Kidney (tissue), 11 donors: Measurements from ENCODE around the gene ANKRD36C. TPM values are rescaled to one million over a fixed set of nuclear protein-coding genes. Genes with fewer than 3 reads are reported as not detected.
"Not testable (repeated sequence)": the region's sequence is repeated elsewhere in the genome, so short reads cannot be mapped to it uniquely, and the experiment has no call there.

ENCODE experiments used
- DNase-seq, 5 donors: peaks; one replicate each; pipeline ENCODE4 v3.0.0-alpha.2; 2013 to 2020
- FAIRE-seq: peaks from 2 replicates; lab custom pipeline; 2012; peaks lifted over from hg19 to GRCh38; lab: Jason Lieb, UNC
- H3K27ac ChIP-seq, 2 donors: one replicate each; pipeline ENCODE4 v1.7.0; 2013; ENCODE audit warnings: low read depth in 2 of 2, low read length in 2 of 2, inconsistent platforms in 1 of 2
- H3K27me3 ChIP-seq: one replicate; pipeline ENCODE4 v1.7.1; 2013; ENCODE audit warnings: low read length, inconsistent platforms; ENCODE audit not compliant: control insufficient read depth, insufficient read depth
- H3K36me3 ChIP-seq, 3 donors: one replicate each; pipeline versions ENCODE4 v1.7.0 to v1.7.1; 2013; ENCODE audit warnings: low read length in 3 of 3, control low read depth in 1 of 3, inconsistent platforms in 1 of 3; ENCODE audit not compliant: insufficient read depth in 3 of 3, control insufficient read depth in 2 of 3
- H3K4me1 ChIP-seq, 3 donors: one replicate each; pipeline versions ENCODE4 v1.7.0 to v1.7.1; 2013; ENCODE audit warnings: low read length in 3 of 3, inconsistent platforms in 1 of 3, low read depth in 1 of 3; ENCODE audit not compliant: control insufficient read depth in 2 of 3, insufficient read depth in 2 of 3
- H3K4me3 ChIP-seq, 3 donors: one replicate each; pipeline versions ENCODE4 v1.7.0 to v1.8.1; 2013; ENCODE audit warnings: low read length in 3 of 3, control low read depth in 1 of 3, inconsistent platforms in 1 of 3
- H3K9ac ChIP-seq, 3 donors: one replicate each; pipeline versions ENCODE4 v1.7.0 to v1.7.1; 2013; ENCODE audit warnings: low read length in 3 of 3, control low read depth in 1 of 3, inconsistent platforms in 1 of 3
- H3K9me3 ChIP-seq, 3 donors: one replicate each; pipeline versions ENCODE4 v1.7.0 to v1.7.1; 2013; ENCODE audit warnings: low read length in 3 of 3, control low read depth in 1 of 3, inconsistent platforms in 1 of 3; ENCODE audit not compliant: control insufficient read depth in 2 of 3, insufficient read depth in 1 of 3
- intact Hi-C: fragments of 100-400 bp; cut with DNase I; formaldehyde crosslinking; loops from one replicate; pipeline ENCODE4 v1.11.1; 2022
- polyA plus RNA-seq: library from polyadenylated mRNA; stranded (reverse); fragments of 350-450 nt; fragmentation: Illumina TruSeq; extraction: RNeasy Lipid Tissue Mini Kit (QIAGEN cat#74804); gene quantifications from one replicate; pipeline ENCODE4 v1.2.3, GENCODE V29; 2014; ENCODE audit warnings: low read depth, low replicate concordance; ENCODE audit not compliant: insufficient read depth
- total RNA-seq: library from RNA; stranded (reverse); fragmentation: NEBNext Ultra II Directional; extraction: Animal tissue kit (Norgen Biotek cat#: 25700); gene quantifications from one replicate; pipeline ENCODE4 v1.2.1, GENCODE V29; 2021
- donor health status: control.
- donor health status: control.
- donor health status: DM: yes; HTN: yes; CAD: no.
- donor health status: Normal renal cell carcinoma (clear cell type).

Gene ANKRD36C
- total and polyA plus RNA-seq, 2 donors from 2014 or later, result 0.15 to 26.2 TPM

- intact Hi-C loops, H3K36me3 ChIP-seq, DNase-seq, H3K9me3 ChIP-seq, H3K27ac ChIP-seq, H3K4me3 ChIP-seq, H3K9ac ChIP-seq, H3K4me1 ChIP-seq, FAIRE-seq, H3K27me3 ChIP-seq: not testable (repeated sequence)
Observed at GRCh38 chr2:96019909-96020590, 28.4 kb upstream of the ANKRD36C start.

GRCh38 chr2:96016321-96016720, 24.7 kb upstream of the ANKRD36C start:
- H3K27ac ChIP-seq, FAIRE-seq, H3K9me3 ChIP-seq, DNase-seq, H3K27me3 ChIP-seq, H3K36me3 ChIP-seq, H3K9ac ChIP-seq, H3K4me1 ChIP-seq, intact Hi-C loops, H3K4me3 ChIP-seq: not testable (repeated sequence)

DNA sequence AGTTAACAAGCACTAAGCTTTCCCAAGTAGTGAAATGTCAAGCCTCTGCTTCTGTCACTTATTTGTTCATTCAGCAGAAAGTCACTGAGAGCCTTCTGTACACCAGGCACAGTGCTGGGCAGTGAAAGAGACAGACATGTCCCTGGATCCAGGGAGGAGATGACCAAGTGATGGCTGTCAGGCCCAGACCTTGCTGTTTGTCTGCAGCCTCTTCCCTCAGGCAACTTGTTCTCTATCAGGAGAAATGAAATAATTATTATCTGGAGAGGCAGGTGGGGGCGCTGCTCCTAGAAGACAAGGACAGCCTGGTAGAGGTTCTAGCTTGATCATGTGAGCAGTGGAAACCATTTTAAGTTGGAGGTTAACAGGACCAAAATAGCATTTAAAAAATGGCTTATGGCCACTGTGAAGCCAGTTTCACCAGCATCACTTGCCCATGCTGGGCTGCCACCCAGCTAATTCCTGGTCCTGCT, 21.2 kb upstream of the ANKRD36C start:
- FAIRE-seq, H3K4me1 ChIP-seq, H3K4me3 ChIP-seq, DNase-seq, H3K9me3 ChIP-seq, H3K9ac ChIP-seq, H3K36me3 ChIP-seq, H3K27ac ChIP-seq, H3K27me3 ChIP-seq, intact Hi-C loops: not testable (repeated sequence)

GRCh38 chr2:96012086-96012791, 20.6 kb upstream of the ANKRD36C start:
- DNase-seq, H3K27ac ChIP-seq, FAIRE-seq, intact Hi-C loops, H3K9me3 ChIP-seq, H3K4me3 ChIP-seq, H3K9ac ChIP-seq, H3K27me3 ChIP-seq, H3K4me1 ChIP-seq, H3K36me3 ChIP-seq: not testable (repeated sequence)

DNA sequence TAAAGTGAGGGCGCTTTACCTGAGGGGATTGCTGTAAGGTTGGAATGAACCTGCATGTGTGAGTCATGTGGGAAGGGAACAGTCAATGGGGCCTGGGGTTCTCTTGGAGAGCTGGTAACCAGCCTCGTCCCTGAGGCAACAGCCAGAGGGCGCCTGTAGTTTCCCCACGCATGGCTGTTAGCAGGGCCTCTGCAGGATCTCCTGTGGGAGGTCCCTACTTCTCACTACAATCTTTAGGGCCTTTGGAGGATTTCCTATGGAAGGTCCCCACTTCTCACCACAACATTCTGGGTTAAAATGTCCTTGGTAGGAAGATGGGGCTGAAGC, 19.5 kb upstream of the ANKRD36C start:
- intact Hi-C loops, FAIRE-seq, H3K4me3 ChIP-seq, H3K9me3 ChIP-seq, H3K27ac ChIP-seq, H3K27me3 ChIP-seq, H3K9ac ChIP-seq, H3K36me3 ChIP-seq, H3K4me1 ChIP-seq: not testable (repeated sequence)
- DNase-seq, result peak in 4 of 5 donors; percentile 21 to 60 (median 42)
